Glutamatergic neuron (in vitro differentiated cells): ENCODE data around the gene SEC14L3. TPM values are rescaled to one million over a fixed set of nuclear protein-coding genes. Genes with fewer than 3 reads are reported as not detected.

Source experiments
- DNase-seq: peaks from one replicate; pipeline ENCODE4 v3.0.0; 2022
- H3K27ac Mint-ChIP-seq: one replicate; pipeline ENCODE4 v1.8.0; 2020; ENCODE audit warnings: mild to moderate bottlenecking, mixed read lengths, inconsistent platforms; ENCODE audit not compliant: unreplicated experiment
- H3K27me3 Mint-ChIP-seq: one replicate; pipeline ENCODE4 v1.8.0; 2020; ENCODE audit warnings: mild to moderate bottlenecking, moderate library complexity, mixed read lengths, inconsistent platforms; ENCODE audit not compliant: unreplicated experiment
- H3K36me3 Mint-ChIP-seq: one replicate; pipeline ENCODE4 v1.8.0; 2020; ENCODE audit warnings: mild to moderate bottlenecking, mixed read lengths, inconsistent platforms; ENCODE audit not compliant: unreplicated experiment
- H3K4me1 Mint-ChIP-seq: one replicate; pipeline ENCODE4 v1.8.0; 2020; ENCODE audit warnings: mild to moderate bottlenecking, low read depth, mixed read lengths, inconsistent platforms; ENCODE audit not compliant: unreplicated experiment
- H3K4me3 Mint-ChIP-seq: one replicate; pipeline ENCODE4 v1.8.0; 2020; ENCODE audit warnings: mild to moderate bottlenecking, mixed read lengths, inconsistent platforms; ENCODE audit not compliant: unreplicated experiment
- H3K9me3 Mint-ChIP-seq: one replicate; pipeline ENCODE4 v1.8.0; 2020; ENCODE audit warnings: mild to moderate bottlenecking, moderate library complexity, mixed read lengths, inconsistent platforms; ENCODE audit not compliant: unreplicated experiment
- total RNA-seq: library from RNA; stranded (reverse); fragmentation: NEBNext Ultra II Directional; extraction: Animal tissue kit (Norgen Biotek cat#: 25700); gene quantifications from one replicate; pipeline ENCODE4 v1.2.1, GENCODE V29; 2021; ENCODE audit not compliant: unreplicated experiment
- TF ChIP-seq, protein P1 (sequence below): fragments of 200-600 bp; sonication (generic); IDR thresholded peaks from one replicate; pipeline ENCODE4 v1.5.0; 2021; ENCODE audit not compliant: partially characterized antibody, unreplicated experiment

The SEC14L3 gene
- total RNA-seq, 1 donor from 2014 or later: not detected

DNA sequence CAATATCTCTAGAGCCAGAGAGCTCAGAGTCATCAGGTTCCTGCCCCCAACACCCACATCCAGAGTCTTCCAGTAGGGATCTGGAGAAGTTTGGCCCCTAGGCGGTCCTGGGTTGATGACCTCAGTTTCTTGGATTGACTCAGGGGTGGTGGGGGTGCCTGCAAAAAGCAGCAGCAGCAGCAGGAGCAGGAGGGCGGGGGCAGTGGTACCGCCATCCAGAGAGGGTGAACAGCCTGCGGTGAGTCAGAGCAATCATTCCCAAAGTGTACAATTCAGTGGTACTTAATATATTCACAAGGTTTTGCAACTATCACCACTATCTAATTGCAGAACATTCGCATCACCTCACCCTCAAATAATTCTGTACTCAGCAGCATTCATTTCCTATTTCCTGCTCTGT is 9.9 kb upstream of the SEC14L3 start:
- no peak overlapping the region for H3K4me3 Mint-ChIP-seq
- H3K4me1 Mint-ChIP-seq: no peaks in the 10 kb centered on the region
- no peaks in the 10 kb centered on the region for H3K36me3 Mint-ChIP-seq
- H3K27me3 Mint-ChIP-seq: no peaks in the 10 kb centered on the region
- no peak overlapping the region for H3K27ac Mint-ChIP-seq
- no peak for DNase-seq
- no peaks in the 10 kb centered on the region for H3K9me3 Mint-ChIP-seq
- TF ChIP-seq, protein P1, sequence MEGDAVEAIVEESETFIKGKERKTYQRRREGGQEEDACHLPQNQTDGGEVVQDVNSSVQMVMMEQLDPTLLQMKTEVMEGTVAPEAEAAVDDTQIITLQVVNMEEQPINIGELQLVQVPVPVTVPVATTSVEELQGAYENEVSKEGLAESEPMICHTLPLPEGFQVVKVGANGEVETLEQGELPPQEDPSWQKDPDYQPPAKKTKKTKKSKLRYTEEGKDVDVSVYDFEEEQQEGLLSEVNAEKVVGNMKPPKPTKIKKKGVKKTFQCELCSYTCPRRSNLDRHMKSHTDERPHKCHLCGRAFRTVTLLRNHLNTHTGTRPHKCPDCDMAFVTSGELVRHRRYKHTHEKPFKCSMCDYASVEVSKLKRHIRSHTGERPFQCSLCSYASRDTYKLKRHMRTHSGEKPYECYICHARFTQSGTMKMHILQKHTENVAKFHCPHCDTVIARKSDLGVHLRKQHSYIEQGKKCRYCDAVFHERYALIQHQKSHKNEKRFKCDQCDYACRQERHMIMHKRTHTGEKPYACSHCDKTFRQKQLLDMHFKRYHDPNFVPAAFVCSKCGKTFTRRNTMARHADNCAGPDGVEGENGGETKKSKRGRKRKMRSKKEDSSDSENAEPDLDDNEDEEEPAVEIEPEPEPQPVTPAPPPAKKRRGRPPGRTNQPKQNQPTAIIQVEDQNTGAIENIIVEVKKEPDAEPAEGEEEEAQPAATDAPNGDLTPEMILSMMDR: no peak

DNA sequence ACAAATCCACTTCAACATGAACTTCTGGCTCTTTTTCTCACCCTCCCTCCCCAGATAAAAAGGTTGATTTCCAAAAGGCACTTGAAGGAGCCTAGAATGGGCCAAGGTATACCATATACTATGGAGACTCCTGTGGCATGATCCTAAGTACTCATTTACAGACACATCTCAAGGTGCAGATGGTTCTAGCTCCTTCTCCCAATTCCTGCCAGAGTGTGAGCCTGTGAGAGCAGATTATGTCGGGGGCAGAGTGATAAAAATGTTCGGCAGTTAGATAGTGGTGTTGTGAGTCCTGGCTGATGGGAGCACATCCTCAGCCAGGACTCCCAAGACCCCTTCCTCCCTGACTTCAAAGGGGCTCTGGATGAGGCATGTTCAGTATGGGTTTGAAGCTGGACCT is 8.2 kb upstream of the SEC14L3 start:
- H3K4me3 Mint-ChIP-seq: no peak overlapping the region

DNA sequence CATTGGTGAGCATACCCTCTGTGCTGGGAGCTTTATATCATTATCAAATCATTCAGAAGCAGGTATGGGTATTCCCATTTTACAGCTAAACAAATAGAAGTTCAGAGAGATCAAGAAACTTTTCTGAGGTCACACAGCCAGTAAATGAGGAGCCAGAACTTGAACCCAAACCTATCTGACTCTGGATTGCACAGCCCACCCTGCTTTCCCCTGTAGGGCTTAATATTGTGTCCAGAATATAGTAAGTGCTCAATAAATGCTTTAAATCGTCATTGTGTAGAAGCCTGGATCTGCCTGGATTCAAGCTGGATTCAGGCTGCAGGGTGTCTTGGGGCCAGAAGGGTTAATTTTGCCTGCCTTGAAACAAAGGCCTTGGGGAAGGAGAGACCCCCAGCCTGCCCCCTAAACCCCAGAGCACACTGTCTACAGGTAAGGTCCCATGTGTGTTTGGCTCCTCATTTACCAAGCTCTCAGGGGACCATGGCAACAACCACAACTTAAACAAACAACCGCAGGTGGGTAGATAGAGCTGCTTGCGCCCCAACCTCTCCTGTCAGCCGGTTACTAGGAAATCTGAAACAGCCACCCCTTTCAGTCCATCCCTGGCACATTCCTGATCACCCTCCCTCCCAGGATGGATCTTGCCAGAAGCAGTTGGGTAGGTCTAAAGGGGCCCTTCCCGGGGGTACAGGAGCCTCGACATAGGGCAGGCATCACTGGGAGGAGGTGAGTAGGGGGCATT is 3.0 kb upstream of the SEC14L3 start:
- Mint-ChIP-seq H3K9me3 (peaks cover 2% of the 10 kb centered on the region), H3K4me1 (no peaks in the 10 kb centered on the region), H3K36me3 (no peaks in the 10 kb centered on the region), H3K4me3 (no peak overlapping the region), H3K27ac (no peak overlapping the region), H3K27me3 (no peaks in the 10 kb centered on the region)
- TF ChIP-seq, protein P1: no peak
- no peak for DNase-seq

More for the DNA sequence above, 8.2 kb upstream of the SEC14L3 start:
- Mint-ChIP-seq H3K27ac (no peak overlapping the region), H3K9me3 (no peaks in the 10 kb centered on the region), H3K36me3 (no peaks in the 10 kb centered on the region), H3K4me1 (no peaks in the 10 kb centered on the region), H3K27me3 (no peaks in the 10 kb centered on the region)
- TF ChIP-seq, protein P1: no peak
- DNase-seq: no peak

DNA sequence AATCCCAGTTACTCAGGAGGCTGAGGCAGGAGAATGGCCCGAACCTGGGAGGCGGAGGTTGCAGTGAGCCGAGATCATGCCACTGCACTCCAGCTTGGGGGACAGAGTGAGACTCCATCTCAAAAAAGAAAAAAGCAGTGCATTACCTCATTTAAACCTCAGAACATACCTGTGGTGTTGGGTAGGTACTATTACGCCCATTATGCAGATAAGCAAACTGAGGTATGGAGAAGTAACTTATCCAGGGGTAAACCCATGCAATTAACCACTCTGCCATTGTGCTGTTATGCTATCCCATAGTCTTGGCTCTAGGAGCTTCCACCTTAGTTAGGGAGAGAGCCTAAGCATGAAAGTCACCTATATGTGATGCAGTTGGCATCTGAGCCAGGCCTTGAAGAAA is 2.3 kb upstream of the SEC14L3 start:
- H3K27ac Mint-ChIP-seq: no peak overlapping the region
- TF ChIP-seq, protein P1: no peak
- H3K36me3 Mint-ChIP-seq: no peaks in the 10 kb centered on the region
- no peaks in the 10 kb centered on the region for H3K4me1 Mint-ChIP-seq
- no peak overlapping the region for H3K4me3 Mint-ChIP-seq
- H3K9me3 Mint-ChIP-seq: peaks cover 2% of the 10 kb centered on the region
- DNase-seq: no peak
- no peaks in the 10 kb centered on the region for H3K27me3 Mint-ChIP-seq

DNA sequence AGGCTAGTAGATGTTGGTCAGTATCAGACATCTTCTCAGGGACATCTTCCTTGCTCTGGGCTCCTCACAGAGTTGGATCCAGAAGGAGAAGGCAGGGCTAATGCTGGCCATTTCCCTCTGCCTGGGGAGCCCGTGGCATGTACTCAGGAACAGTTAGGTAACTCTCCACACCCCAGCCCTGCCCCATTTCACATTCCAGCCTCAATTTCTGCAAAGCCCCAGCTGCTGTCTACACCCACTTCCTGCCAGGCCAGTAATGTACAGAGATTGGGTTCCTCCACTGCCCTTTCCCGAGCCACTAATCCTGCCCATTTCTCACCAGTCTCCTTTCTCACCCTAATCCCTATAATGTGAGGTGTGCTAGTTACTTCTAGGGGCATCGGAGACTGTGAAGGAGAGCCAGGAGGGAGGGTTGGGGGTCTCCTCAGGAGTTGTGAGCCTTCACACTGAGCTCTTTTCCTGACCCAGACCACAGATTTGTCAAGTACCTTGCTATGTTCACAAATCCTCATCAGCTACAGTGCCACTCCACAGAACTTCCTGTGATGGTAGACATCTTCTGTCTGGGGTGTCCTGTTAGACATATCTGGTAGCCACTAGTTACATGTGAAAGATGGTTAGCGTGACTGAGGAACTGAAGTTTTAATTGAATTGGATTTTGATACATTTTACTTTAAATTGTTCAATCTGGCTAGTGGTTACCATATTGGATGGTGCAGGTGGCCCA is 1.3 kb upstream of the SEC14L3 start:
- no peak overlapping the region for H3K4me3 Mint-ChIP-seq
- H3K9me3 Mint-ChIP-seq: peaks cover 2% of the 10 kb centered on the region
- H3K27ac Mint-ChIP-seq: no peak overlapping the region
- no peaks in the 10 kb centered on the region for H3K36me3 Mint-ChIP-seq
- H3K27me3 Mint-ChIP-seq: no peaks in the 10 kb centered on the region
- TF ChIP-seq, protein P1: no peak
- no peak for DNase-seq
- H3K4me1 Mint-ChIP-seq: no peaks in the 10 kb centered on the region
